ENCODE measurements around the gene IGIP.

The IGIP gene

GRCh38 chr5:140116716-140117115 lies 9.0 kb upstream of the IGIP start:
- Histone ChIP-seq H3K27me3 (peaks cover 22% of the 10 kb centered on the region), H3K4me1 (ENCODE audit: control insufficient read depth in 1 of 2, insufficient read depth in 1 of 2, low read depth in 1 of 2, low read length in 1 of 2) (peaks cover 14 to 36% of the 10 kb centered on the region in 2 experiments)

GRCh38 chr5:140117523-140117922 lies 8.2 kb upstream of the IGIP start:
- Histone ChIP-seq H3K4me3 (ENCODE audit: low read depth in 1 of 2, low read length in 1 of 2) (no peak overlapping the region), H3K27ac (no peak overlapping the region), H3K9me3 (no peaks in the 10 kb centered on the region), H3K4me1 (ENCODE audit: control insufficient read depth in 1 of 2, insufficient read depth in 1 of 2, low read depth in 1 of 2, low read length in 1 of 2) (peaks cover 14 to 31% of the 10 kb centered on the region in 2 experiments), H3K36me3 (no peaks in the 10 kb centered on the region), H3K27me3 (peaks cover 14% of the 10 kb centered on the region)
- no peak for TF ChIP-seq CTCF (IDR thresholded peaks at IDR 0.05)

More at GRCh38 chr5:140116716-140117115, 9.0 kb upstream of the IGIP start:
- no peak for TF ChIP-seq CTCF (IDR thresholded peaks at IDR 0.05)
- Histone ChIP-seq H3K9me3 (no peaks in the 10 kb centered on the region), H3K36me3 (no peaks in the 10 kb centered on the region), H3K27ac (no peak overlapping the region), H3K4me3 (ENCODE audit: low read depth in 1 of 2, low read length in 1 of 2) (no peak overlapping the region)

- TF ChIP-seq CTCF (IDR thresholded peaks at IDR 0.05) = no peak
- Histone ChIP-seq H3K9me3 (no peaks in the 10 kb centered on the region), H3K4me3 (ENCODE audit: low read depth in 1 of 2, low read length in 1 of 2) (no peak overlapping the region), H3K27ac (no peak overlapping the region), H3K36me3 (no peaks in the 10 kb centered on the region), H3K4me1 (ENCODE audit: control insufficient read depth in 1 of 2, insufficient read depth in 1 of 2, low read depth in 1 of 2, low read length in 1 of 2) (peaks cover 11 to 24% of the 10 kb centered on the region in 2 experiments), H3K27me3 (peaks cover 5% of the 10 kb centered on the region)
These were observed 7.3 kb upstream of the IGIP start for GRCh38 chr5:140118302-140118936.

GRCh38 chr5:140126315-140127012 lies 727 bp downstream of the IGIP start:
- Histone ChIP-seq H3K4me3 (ENCODE audit: low read depth in 1 of 2, low read length in 1 of 2) (no peak overlapping the region), H3K27me3 (peaks cover 27% of the 10 kb centered on the region), H3K36me3 (no peaks in the 10 kb centered on the region), H3K27ac (no peak overlapping the region), H3K4me1 (ENCODE audit: control insufficient read depth in 1 of 2, insufficient read depth in 1 of 2, low read depth in 1 of 2, low read length in 1 of 2) (no peaks in the 10 kb centered on the region), H3K9me3 (no peaks in the 10 kb centered on the region)
- TF ChIP-seq CTCF (IDR thresholded peaks at IDR 0.05) = no peak

GRCh38 chr5:140128376-140128775 lies 2.6 kb downstream of the IGIP start:
- peaks cover 27% of the 10 kb centered on the region for H3K27me3 ChIP-seq
- TF ChIP-seq CTCF (IDR thresholded peaks at IDR 0.05) = no peak
- H3K9me3 ChIP-seq = no peaks in the 10 kb centered on the region
- H3K4me1 ChIP-seq (ENCODE audit: control insufficient read depth in 1 of 2, insufficient read depth in 1 of 2, low read depth in 1 of 2, low read length in 1 of 2) = no peaks in the 10 kb centered on the region
- H3K27ac ChIP-seq = no peak overlapping the region
- no peak overlapping the region for H3K4me3 ChIP-seq (ENCODE audit: low read depth in 1 of 2, low read length in 1 of 2)
- no peaks in the 10 kb centered on the region for H3K36me3 ChIP-seq
